ENCODE data around the gene FETUB.

DNA sequence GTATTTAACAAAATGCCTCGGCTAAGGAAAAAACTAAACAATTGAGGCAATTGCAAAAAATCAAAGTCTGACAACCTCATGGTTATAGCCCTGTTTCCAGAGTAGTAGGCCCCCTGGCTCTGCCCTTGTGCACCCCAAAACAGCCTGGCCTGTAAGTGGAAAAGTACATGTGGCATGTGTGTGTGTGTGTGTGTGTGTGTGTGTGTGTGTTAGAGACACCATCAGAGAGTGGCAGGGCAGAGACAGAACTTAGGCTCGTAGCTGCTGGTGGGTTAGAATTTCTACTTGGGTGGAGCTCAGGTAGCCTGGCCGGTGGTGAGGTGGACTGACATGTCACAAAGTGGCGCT, 41.4 kb upstream of the FETUB start:
- TF ChIP-seq ZFX (IDR thresholded peaks at IDR 0.05; ENCODE audit: borderline replicate concordance): no peak
- TF ChIP-seq, protein P1, sequence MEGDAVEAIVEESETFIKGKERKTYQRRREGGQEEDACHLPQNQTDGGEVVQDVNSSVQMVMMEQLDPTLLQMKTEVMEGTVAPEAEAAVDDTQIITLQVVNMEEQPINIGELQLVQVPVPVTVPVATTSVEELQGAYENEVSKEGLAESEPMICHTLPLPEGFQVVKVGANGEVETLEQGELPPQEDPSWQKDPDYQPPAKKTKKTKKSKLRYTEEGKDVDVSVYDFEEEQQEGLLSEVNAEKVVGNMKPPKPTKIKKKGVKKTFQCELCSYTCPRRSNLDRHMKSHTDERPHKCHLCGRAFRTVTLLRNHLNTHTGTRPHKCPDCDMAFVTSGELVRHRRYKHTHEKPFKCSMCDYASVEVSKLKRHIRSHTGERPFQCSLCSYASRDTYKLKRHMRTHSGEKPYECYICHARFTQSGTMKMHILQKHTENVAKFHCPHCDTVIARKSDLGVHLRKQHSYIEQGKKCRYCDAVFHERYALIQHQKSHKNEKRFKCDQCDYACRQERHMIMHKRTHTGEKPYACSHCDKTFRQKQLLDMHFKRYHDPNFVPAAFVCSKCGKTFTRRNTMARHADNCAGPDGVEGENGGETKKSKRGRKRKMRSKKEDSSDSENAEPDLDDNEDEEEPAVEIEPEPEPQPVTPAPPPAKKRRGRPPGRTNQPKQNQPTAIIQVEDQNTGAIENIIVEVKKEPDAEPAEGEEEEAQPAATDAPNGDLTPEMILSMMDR (IDR thresholded peaks at IDR 0.05): no peak
